Measurements from ENCODE around the gene DDAH1. TPM values are rescaled to one million over a fixed set of nuclear protein-coding genes. Genes with fewer than 3 reads are reported as not detected.

DDAH1 gene
- total RNA-seq, 1 experiment from 2014 or later: 36.3 TPM

- Histone ChIP-seq H4K5ac (ENCODE audit: insufficient read length, low read depth, low read length) (no peak overlapping the region), H3K56ac (ENCODE audit: insufficient read length, low read depth, low read length) (no peak overlapping the region), H3K9me3 (ENCODE audit: control insufficient read depth, low read depth, low read length) (no peaks in the 10 kb centered on the region), H3K14ac (ENCODE audit: insufficient read depth, low read length) (no peak overlapping the region), H3K4me2 (ENCODE audit: insufficient read depth, insufficient read length, low read length) (no peak overlapping the region), H3K23me2 (ENCODE audit: insufficient read length, low read depth, low read length, poor library complexity, severe bottlenecking) (no peaks in the 10 kb centered on the region), H3K23ac (ENCODE audit: insufficient read length, low read depth, low read length) (no peak overlapping the region), H2AFZ (ENCODE audit: low read length) (no peak overlapping the region), H2BK120ac (ENCODE audit: low read depth, low read length, poor library complexity, severe bottlenecking) (no peak overlapping the region), H3T11ph (ENCODE audit: low read length) (no peak overlapping the region), H3K9ac (ENCODE audit: extremely low read depth, insufficient read length, low read length) (no peak overlapping the region), H3K27me3 (ENCODE audit: insufficient read depth, low read length) (no peaks in the 10 kb centered on the region), H4K8ac (replicated peaks; ENCODE audit: insufficient read length, low read depth, low read length) (no peak overlapping the region), H2BK15ac (ENCODE audit: low read depth, low read length) (no peak overlapping the region), H2BK12ac (ENCODE audit: insufficient read length, low read depth, low read length) (no peak overlapping the region), H3K27ac (ENCODE audit: insufficient read length, low read depth, low read length) (no peak overlapping the region), H3K18ac (ENCODE audit: insufficient read length, low read depth, low read length) (no peak overlapping the region), H4K20me1 (ENCODE audit: control insufficient read depth, insufficient read depth, insufficient read length) (no peaks in the 10 kb centered on the region), H3K4ac (ENCODE audit: low read depth, low read length) (no peak overlapping the region), H2BK5ac (ENCODE audit: insufficient read length, low read length) (no peak overlapping the region), H3K79me1 (ENCODE audit: insufficient read depth, low read depth, low read length, poor library complexity, severe bottlenecking) (no peaks in the 10 kb centered on the region), H4K91ac (ENCODE audit: insufficient read length, low read depth, low read length) (no peak overlapping the region), H3K79me2 (ENCODE audit: insufficient read depth, low read length) (no peaks in the 10 kb centered on the region), H3K4me1 (ENCODE audit: insufficient read depth, low read length) (peaks cover 2% of the 10 kb centered on the region; the same call in 1 of the 2 replicates), H2BK20ac (ENCODE audit: low read depth, low read length, poor library complexity, severe bottlenecking) (no peak overlapping the region), H2AK5ac (ENCODE audit: insufficient read length, low read length) (no peak overlapping the region)
- WGBS (ENCODE audit: extremely low coverage, insufficient read length, low lambda C conversion rate): no CpG with 5 or more reads among the region's 2 CpGs
- H3K4me1 Mint-ChIP-seq: peaks cover 23 to 31% of the 10 kb centered on the region in 2 experiments
- H3K4me3 Mint-ChIP-seq: no peak overlapping the region
- no peak overlapping the region for H3K27ac Mint-ChIP-seq
- H3K27me3 Mint-ChIP-seq (ENCODE audit: low read depth): no peaks in the 10 kb centered on the region
- TF ChIP-seq CTCF (conservative IDR thresholded peaks at IDR 0.05): no peak
- no peaks in the 10 kb centered on the region for H3K9me3 Mint-ChIP-seq
- no peaks in the 10 kb centered on the region for H3K36me3 Mint-ChIP-seq (ENCODE audit: insufficient read depth in 1 of 3, low read depth in 3 of 3)
- DNase-seq: no peak
Observed at GRCh38 chr1:85322655-85323054, 142.3 kb downstream of the DDAH1 start.

All from H9 (cell line).